ENCODE measurements around the gene VKORC1. TPM values are rescaled to one million over a fixed set of nuclear protein-coding genes. Genes with fewer than 3 reads are reported as not detected.

VKORC1 gene
- total RNA-seq, 1 donor from 2014 or later = 128 TPM

DNA sequence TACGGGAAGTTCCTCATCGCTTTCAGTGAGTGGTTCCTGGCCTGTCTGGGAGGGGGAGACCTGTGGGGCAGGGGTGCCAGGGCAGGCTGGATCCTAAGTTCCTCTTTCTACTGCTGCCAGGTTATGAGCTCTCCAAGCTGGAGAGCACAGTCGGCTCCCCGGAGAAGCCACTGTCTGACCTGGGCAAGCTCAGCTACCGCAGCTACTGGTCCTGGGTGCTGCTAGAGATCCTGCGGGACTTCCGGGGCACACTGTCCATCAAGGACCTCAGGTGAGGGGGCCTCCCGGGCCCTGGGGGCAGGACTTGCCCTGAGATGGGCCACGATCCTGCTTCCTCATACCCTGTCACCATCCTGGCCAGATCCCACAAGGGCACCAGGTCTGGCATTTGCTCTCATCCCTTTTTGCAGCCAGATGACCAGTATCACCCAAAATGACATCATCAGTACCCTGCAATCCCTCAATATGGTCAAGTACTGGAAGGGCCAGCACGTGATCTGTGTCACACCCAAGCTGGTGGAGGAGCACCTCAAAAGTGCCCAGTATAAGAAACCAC is 35.8 kb upstream of the VKORC1 start:
- no peak for DNase-seq (ENCODE audit: low read depth)

DNA sequence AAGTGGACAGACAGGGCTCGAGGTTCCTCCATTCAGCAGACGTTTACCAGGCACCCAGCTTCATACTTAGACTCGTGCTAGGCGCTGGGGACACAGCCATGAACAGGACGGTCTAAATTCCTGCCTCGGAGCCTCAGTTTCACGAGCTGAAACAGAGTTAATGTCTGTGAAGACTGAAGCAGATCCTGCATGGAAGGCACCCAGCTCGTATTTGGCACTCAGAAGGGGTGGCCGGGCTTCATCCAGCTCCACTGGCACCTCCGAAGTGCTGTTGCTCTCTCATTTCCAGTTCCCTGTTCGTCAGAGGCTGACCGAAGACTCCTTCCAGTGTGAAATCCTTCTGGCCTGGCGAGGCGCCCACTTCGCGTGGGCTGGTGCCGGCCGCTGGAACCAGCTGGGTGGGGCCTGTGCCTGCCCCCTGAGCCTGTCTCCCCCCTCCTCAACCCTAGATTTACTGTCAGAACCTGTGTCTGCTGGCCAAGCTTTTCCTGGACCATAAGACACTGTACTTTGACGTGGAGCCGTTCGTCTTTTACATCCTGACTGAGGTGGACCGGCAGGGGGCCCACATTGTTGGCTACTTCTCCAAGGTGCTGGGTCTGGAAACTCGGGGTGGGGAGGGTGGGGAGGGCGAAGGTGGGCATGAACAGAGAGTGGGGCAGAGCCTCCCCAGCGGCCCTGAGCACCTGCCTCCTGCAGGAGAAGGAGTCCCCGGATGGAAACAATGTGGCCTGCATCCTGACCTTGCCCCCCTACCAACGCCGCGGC is 35.2 kb upstream of the VKORC1 start:
- DNase-seq (ENCODE audit: low read depth) = no peak

DNA sequence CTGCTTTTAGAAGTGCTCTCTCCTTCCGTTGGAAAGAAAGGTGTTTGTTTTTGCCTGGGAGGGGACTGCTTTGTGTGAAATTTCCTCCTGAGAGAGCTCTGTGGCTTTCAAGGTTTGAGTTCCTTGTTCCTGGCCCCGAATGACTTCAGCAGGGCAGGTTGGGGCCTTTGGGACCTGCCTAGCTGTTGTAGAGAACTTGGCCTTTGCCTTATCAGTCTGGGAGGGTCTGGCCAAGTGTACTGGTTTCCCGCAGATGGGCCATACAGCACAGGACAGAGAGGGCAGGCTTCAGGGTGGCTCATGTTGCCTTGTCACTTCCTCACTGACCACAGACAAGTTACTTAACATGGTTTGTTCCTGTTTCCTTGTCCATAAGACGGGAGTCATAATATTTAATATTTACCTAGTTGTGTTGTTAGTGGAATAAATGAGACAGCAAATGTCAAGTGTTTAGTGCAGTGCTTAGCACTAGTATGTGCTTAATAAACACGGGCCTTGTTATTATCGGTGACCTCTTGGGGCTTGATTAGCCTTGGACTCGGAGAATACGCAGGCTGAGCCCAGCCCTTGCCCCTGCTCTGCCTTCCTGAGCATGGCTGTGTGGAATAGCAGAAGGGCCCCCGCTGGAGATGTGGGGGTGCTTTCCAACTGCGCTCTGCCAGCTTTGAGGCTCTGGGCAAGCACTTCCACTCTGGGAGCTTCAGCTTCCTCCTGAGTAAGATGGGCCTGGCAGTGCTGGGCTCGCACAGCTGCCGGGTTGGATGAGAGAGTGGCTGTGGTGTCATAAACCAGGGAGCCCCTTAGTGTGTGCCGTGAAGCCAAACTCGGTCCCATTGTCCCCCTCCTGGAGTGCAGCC is 34.3 kb upstream of the VKORC1 start:
- DNase-seq (ENCODE audit: low read depth) = peak; percentile 24

DNA sequence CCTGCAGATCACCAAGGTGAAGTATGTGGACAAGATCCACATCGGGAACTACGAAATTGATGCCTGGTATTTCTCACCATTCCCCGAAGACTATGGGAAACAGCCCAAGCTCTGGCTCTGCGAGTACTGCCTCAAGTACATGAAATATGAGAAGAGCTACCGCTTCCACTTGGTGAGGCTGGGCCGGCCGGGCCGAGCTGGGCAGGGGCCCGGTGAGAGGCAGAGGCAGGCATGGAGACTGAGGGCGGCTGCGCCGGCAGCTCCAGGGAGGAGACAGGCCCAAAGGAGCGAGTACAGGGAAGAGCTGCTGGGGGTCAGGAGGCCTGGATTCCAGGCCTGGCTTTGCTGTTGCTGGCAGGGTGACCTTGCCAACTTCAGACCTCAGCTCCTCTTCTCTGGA is 32.6 kb upstream of the VKORC1 start:
- no peak for DNase-seq (ENCODE audit: low read depth)

DNA sequence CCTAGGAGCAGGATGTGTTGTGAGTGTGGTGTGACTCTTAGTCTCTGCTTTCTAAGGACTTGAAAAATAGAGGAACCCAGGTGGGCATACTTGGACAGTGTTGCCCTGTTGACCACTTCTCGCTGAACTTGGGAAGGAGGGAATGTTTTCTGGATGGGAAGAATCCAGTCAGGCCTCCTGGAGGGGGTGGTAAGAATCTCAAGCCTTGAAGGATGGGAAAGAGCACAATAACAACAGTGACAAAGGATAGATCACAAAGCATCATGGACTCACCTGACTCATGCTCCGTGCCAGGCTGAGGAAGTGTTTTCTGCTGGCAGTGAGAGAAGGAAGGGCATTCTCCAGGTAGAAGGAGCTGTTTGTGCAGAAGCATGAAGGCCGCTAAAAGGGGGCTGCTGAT is 31.2 kb upstream of the VKORC1 start:
- no peak for DNase-seq (ENCODE audit: low read depth)

DNA sequence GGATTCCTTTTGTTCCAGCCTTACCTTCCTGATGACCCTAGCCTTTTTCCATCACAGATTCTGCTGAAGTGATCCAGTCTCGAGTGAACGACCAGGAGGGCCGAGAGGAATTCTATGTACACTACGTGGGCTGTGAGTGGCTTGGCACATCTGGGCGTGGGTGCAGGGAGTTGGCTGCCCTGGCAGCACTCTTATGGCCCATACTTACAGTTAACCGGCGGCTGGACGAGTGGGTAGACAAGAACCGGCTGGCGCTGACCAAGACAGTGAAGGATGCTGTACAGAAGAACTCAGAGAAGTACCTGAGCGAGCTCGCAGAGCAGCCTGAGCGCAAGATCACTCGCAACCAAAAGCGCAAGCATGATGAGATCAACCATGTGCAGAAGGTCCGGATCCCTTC is 25.5 kb upstream of the VKORC1 start:
- no peak for DNase-seq (ENCODE audit: low read depth)

DNA sequence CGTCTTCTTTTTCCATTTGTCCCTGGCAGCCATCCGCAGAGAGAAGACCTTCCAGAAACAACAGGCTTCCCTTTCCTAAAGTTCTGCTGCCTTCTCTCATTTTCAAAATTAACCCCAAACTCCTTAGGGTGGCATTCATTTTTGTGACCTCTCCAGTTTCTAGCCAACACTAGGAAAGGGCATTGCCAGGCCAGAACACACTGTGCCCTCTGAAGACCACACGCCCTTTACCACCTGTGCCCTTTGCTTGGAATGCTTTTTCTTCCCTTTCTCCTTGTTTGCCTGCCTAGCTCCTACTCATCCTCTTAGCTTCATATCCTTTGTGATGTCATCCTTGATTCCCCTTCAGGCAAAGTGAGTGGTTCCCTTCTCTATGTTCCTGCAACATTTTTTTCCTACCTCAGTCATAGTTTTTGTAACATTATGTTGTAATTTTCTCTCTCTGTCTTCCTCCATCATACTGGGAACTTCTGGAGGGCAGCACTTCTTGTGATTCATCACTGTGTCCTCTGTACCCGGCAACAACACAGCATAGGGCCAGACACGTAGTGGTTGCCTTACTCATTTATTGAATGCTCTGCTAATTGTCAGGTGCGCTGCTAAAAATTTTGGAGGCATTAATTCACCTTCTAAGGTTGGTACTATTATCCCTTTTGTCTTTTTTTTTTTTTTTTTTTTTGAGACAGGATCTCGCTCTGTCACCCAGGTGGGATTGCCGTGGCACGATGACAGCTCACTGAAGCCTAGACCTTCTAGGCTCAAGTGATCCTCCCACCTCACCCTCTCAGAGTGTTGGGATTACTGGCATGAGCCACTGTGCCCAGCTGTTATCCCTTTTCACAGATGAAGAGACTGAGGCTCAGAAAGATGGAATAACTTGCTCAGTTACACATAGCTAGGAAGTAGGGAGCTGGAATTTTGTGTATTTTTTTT is 23.9 kb upstream of the VKORC1 start:
- DNase-seq (ENCODE audit: low read depth) = peak; percentile 82

DNA sequence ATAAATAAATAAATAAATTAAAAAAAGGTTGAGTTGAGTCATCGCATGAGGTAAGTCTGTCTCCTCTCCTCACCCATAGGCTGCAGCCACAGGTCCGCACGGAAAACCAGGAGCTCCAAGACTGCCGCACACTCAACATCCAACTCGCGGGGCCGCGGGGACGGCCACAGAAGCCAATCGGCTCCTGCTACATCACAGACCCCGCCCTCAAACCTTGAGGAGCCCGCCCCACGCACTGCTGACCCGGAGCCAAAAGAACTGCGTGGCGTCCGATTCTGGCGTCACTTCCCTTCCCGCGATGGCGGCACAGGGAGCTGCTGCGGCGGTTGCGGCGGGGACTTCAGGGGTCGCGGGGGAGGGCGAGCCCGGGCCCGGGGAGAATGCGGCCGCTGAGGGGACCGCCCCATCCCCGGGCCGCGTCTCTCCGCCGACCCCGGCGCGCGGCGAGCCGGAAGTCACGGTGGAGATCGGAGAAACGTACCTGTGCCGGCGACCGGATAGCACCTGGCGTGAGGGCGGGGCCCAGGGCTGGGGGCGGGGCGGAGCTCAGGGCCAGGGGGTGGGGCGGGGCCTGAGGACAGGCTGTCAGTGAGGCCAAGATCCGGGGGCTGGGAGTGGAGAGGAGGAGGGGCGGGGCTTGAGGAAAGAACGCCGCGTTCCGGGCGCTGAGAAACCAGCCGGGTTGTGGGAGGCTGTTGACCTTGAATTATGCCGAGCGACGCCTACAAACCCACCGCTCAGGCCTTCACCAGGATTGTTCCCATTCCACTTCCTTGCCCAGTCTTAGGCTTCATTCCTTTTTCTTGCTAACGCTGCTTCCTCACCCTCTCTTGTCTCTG is 23.0 kb upstream of the VKORC1 start, which contains the start of gene KAT8:
TSS of gene KAT8 (plus strand) at position 281 of the 839 bp plus-strand sequence. CDS start at position 299, 18 bp downstream.
- DNase-seq (ENCODE audit: low read depth) = peak; percentile 96

DNA sequence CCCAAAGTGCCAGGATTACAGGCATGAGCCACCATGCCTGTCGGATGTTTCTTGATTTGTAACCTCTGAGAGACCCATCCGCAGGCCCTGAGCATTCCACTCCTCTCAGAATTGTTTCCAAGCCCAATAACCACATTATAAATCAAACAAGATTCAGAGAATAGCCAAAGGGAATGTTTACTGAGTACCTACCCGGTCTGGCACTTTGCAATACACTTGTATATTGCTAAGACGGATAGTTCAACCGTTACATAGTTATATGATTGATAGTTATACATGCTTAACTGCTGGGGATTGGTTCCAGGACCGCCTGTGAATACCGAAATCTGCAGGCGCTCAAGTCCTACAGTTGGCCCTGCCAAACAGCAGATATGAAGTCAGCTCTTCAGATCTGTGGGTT is 19.9 kb upstream of the VKORC1 start:
- DNase-seq (ENCODE audit: low read depth) = no peak

DNA sequence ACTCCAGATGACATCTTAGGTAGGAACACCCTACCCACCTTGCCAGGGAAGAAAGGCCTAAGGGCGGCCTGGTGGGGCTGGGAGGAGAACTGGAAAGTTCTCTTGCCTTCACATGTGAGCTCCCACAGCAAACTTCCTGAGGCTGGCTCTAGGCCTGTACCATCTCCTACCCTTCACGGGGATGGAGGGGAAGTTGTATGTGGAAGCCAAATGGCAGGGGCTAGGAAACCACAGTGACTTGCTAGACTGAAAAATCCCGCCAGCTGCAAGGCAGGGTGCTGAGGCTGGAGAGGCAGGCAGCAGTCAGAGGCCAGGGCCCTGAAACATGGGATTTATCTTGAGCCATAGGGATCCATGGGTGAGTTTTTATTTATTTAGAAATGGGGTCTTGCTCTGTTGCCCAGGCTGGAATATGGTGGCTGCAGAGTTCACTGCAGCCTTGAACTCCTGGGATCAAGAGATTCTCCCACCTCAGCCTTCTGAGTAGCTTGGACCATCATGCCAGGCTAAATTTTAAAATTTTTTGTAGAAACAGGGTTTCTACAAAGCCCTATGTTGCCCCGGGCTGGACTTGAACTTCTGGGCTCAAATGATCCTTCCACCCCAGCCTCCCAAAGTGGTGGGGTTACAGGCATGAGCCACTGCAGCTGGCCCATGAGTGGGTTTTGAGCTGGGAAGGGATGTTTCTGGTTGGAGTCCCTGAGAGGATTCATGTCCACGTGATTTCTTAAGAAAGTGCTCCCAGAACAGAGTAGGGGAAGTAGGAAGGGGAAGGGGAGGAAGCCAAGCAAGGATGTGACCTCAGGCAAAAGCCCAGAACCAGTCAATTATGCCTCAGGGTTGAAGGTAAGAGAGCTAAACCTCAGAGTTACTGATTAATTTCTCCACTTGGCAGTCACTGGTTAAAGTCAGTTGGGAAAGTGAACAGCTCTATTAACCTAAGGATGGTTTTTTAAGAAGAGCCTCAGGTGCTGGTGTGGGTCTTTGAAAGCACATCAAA is 18.8 kb upstream of the VKORC1 start:
- DNase-seq (ENCODE audit: low read depth) = peak; percentile 97

DNA sequence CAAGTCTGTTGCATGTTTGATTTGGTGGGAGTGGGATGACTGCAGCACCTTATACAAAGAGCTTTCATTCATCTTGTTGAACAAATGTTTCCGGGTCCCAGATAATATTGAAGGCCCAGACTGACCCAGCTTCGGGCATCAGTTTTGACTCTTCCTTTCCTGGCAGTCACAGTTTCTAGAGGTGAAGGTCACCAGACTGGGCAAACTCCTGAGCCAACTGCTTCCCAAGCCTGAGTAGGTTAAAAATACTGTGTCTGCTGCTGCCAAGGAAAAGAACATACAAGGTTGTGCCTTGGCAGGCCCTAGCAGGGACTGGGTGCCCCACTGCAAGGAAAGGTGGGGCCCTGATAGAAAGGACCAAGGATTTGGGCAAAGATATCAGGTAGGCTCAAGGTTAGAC is 18.1 kb upstream of the VKORC1 start:
- DNase-seq (ENCODE audit: low read depth) = no peak

DNA sequence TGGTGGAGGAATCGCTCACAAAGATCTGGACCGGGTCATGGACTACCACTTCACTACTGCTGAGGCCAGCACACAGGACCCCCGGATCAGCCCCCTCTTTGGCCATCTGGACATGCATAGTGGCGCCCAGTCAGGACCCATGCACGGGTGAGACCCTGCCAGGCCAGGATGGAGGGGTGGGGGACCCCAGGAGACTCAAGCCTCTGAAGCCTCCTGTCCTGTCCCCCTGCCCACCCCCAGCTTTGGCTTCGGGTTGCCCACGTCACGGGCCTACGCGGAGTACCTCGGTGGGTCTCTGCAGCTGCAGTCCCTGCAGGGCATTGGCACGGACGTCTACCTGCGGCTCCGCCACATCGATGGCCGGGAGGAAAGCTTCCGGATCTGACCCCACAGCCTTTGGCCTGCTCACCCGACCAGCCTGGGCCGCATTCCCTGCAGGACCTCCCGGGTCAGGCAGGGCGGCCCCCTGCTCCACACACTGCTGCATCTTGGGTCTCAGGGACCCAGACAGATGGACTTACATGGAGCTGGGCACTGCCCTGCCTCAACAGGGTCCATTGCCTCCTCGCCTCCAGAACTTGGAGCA is 17.4 kb upstream of the VKORC1 start:
- DNase-seq (ENCODE audit: low read depth) = no peak

DNA sequence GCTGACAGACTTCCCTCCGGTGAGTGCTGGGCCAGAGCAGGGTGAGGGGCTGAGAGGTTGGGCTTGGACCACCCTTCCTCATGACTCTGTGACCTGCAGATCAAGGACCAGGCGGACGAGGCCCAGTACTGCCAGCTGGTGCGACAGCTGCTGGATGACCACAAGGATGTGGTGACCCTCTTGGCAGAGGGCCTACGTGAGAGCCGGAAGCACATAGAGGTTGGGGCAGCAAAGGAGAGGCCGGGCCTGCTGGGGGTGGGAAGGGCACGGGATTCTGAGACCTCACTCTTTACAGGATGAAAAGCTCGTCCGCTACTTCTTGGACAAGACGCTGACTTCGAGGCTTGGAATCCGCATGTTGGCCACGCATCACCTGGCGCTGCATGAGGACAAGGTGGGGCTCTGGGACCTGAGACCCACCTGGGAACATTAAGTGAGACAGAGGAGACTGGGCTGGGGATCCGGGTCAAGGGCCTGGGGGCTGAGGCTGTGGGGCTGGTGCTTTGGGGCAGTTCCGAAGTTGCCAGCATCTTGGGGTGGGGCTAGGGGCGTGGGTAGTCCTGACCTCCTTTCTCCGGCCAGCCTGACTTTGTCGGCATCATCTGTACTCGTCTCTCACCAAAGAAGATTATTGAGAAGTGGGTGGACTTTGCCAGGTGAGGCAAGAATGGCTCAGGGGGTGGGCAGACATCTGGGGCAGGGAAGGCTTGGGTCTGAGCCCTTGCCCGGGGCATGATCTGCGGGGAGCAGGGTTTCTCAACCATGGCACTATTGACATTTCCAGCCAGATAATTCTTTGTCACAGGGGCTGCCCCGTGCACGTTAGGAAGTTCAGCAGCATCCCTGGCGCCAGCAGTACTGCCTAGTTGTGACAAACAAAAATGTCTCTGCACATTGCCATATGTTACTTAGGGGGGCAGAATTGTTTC is 15.8 kb upstream of the VKORC1 start:
- DNase-seq (ENCODE audit: low read depth) = no peak

DNA sequence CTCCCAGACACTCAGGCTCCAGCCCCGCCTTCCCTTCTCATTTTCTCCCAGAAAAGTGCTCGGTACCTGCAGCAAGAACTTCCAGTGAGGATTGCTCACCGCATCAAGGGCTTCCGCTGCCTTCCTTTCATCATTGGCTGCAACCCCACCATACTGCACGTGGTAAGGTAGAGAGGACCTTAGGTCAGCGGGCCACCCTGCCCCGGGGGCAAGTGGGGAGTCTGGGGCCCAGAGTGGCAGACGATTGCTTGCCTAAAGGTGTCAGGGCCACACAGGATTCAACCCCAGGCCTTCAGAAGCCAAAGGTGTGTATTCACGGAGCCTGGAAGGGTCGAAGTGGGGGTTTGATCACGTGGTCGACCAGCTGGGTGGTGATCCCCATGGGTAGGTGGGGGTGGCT is 15.0 kb upstream of the VKORC1 start:
- DNase-seq (ENCODE audit: low read depth) = no peak

DNA sequence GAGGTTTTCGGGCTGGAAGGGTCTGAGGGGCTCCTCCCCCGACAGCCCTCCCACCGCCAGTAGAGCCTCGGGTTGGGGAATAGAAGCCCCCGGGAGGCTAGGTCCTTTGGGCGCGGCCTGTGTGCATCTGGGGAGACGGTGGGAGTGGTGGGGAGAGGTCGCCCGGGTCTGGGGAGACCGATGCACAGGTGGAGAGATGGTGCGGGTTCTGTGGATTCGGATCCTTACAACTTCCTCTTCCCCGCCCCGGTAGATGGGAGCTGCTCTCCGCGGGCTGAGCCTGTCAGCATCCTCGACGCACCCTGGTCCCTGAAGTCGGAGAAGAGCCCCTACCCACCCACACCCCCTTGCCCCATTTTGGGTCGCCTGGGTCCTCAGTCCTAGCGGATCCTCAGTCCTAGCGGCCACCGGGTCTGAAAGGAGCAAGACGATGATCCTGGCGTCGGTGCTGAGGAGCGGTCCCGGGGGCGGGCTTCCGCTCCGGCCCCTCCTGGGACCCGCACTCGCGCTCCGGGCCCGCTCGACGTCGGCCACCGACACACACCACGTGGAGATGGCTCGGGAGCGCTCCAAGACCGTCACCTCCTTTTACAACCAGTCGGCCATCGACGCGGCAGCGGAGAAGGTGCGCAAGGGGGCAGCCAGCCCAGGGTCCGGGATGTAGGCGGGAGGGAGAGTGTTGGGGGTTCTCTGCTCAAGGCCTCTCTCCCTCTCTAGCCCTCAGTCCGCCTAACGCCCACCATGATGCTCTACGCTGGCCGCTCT is 14.4 kb upstream of the VKORC1 start:
- no peak for DNase-seq (ENCODE audit: low read depth)

DNA sequence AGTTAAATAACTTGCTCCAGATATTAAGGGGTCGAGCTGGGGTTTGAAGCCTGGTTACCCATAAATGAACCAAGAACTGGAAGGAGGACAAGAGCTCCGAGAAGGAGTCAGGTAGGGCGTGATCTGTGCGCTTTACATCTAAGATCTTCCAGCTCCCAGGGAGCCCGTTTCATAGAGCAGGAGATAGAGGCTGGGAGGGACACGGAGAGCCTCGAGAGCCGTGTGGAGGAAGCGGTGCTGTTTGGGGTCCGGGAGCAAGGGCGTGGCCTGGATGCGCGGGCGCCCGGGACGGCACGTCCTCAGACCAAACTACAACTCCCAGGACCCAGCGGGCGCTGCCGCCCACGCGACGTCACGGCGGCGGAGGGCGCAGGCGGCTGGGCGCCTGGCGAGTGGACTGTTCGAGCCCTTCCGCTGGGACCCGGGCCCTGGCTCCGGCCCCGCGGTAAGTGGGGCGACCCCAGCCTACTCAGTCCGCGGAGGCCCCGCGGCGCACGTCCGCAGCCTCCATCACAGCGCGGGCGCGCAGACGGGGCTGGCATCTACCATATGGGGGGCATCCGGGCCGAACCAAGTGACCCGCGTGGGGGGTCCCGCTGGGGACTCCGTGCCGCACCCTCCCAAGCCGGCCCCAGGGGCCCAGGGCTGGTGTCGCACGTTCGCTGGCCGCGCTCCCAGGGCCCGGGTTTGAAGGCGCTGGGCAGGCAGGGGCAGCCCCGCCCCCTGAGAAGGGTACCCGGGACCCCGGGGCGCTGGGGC is 13.6 kb upstream of the VKORC1 start, which contains the start of gene BCKDK:
TSS of gene BCKDK (plus strand) at position 352 of the 759 bp plus-strand sequence. CDS start 838 bp downstream, outside the sequence.
- no peak for DNase-seq (ENCODE audit: low read depth)
